ENCODE data around the gene GALNT6.

GALNT6 gene

DNA sequence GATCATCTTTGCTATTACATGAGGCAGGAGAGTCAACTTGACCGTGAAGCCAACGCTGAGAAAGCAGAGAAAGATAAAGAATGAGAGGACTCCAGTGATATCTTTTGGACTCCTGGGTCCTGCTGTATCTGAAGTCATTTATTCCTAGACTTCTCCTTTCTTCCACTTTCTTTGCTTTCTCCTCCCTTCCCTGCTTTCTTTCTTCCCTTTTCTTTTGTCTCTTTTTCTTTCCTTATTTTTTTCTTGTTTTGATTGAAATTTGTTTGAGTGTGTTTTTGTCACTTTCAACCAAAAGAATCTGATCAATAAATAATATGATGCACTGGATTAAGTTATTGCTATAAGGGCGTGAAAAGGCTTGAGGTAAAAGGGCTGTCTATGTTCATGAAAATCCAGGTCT, 13.4 kb upstream of the GALNT6 start:
- no peak for DNase-seq

GRCh38 chr12:51403681-51404136, 12.5 kb upstream of the GALNT6 start:
- DNase-seq: no peak

- DNase-seq: no peak
These were observed 12.0 kb upstream of the GALNT6 start for GRCh38 chr12:51403159-51403558.

- DNase-seq: no peak
These were observed 10.7 kb upstream of the GALNT6 start for GRCh38 chr12:51401900-51402299.

- no peak for DNase-seq
These were observed 10.3 kb upstream of the GALNT6 start for GRCh38 chr12:51401486-51401885.

DNA sequence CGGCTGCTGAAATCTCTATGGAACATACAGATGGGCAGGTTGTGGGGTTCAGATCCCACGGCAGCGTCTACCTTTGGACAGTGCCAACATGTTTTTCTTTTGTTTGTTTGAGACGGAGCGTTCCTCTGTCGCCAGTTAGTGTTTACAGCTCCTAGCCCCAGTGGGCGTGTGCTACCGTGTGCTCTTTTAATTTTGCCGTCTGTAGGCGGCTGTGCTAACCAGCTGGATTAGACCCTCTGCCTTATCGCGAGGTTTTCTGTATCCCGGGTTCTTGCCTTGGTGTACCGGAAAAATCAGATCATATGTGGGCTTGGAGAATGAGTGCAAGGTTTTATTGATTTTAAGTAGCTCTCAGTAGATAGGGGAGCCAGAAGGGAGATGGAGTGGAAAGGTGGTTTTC, 9.8 kb upstream of the GALNT6 start:
- no peak for DNase-seq

DNA sequence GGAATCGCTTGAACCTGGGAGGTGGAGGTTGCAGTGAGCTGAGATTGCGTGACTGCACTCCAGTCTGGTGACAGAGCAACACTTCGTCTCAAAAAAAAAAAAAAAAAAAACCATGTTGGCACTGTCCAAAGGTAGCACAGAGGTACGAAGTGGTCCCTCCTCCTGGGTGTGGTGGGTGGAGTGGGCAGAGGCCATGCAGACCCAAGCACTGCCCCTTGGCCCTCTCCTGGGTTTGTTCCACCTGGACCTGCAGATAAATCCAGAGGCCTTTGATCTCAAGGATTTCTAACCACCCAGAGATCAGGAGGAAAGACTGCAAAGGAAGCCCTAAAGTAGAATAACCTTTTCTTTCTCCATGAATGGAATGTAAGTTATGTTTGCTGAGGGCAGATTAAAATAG, 8.7 kb upstream of the GALNT6 start:
- DNase-seq: no peak

DNA sequence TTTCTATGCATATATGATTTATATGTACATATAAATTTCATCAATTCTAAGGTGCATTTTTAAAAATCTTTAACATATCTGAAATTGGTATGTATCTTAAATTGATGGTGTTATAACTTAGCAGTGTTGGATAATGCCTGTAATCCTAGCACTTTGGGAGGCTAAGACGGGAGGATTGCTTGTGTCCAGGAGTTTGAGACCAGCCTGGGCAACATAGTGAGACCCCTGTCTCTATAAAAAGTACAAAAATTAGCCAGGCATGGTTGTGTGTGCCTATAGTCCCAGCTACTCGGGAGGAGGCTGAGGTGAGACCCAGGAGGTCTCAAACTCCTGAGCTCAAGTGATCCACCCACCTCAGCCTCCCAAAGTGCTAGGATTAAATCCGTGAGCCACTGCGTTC, 6.5 kb upstream of the GALNT6 start:
- DNase-seq: no peak

- no peak for DNase-seq
These were observed 4.4 kb upstream of the GALNT6 start for GRCh38 chr12:51395283-51396230.

DNA sequence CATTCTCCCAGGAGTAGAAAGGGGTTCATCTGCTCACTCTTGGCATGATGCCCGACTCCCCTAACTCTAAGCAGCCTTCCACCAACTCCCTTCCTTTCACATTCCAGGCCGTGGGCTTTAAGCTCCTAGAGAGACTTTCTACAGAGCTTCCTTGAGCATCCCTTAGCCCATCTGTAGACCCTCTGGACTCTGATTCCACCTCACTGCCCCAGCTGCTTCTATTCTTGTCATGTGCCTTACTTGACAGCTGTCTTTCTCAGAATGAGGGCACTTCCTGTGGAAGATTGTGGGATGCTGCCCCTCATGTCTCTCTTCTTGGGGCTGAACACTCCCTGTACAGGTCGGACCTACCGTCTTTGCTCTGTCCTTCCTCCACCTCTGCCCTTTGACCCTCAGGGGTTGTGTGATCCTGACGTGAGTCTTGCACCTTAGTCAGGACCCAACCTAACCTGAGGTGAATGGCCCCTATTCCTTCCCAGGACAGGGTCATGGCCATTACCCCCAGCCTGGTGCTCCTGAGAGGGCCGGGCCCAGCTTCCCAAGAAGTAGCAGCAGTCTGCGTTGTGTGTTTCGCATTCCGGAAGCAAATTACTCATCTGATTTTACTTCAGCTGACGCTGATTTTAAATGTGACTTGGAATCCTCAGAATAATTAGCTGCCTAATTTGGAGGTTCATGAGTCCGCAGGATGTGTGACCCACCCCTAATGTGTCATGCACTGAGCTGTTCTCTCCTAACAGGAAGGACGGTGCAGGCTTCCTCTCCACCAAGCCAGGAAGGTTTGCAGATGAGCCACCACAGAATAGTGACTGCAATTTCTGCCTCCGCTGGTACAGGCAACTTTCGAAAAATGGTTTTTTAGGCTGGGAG, 2.7 kb upstream of the GALNT6 start:
- DNase-seq: no peak

- no peak for DNase-seq
These were observed 1.5 kb upstream of the GALNT6 start for GRCh38 chr12:51392556-51393237.

DNA sequence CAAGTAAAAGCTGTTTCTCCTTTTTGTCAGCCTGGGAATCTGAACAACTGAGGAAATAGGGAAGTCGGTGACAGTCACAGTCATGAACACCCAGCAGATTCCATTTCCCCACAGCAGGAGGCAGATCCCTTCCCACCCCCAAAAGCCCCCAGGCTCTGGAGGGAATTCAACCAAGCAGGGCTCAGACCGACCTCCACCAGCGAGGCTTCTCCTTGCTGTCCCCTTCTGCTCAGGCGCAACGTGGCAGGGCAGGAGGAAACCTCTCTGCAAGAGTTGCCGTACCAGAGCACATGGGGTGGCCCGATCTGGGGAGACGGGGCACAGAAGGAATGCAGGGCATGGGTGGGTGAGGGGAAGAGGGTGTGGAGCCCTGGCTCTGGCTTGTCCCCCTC, 319 bp downstream of the GALNT6 start:
- no peak for DNase-seq

- DNase-seq: no peak
These were observed 749 bp downstream of the GALNT6 start for GRCh38 chr12:51390457-51390856.

DNA sequence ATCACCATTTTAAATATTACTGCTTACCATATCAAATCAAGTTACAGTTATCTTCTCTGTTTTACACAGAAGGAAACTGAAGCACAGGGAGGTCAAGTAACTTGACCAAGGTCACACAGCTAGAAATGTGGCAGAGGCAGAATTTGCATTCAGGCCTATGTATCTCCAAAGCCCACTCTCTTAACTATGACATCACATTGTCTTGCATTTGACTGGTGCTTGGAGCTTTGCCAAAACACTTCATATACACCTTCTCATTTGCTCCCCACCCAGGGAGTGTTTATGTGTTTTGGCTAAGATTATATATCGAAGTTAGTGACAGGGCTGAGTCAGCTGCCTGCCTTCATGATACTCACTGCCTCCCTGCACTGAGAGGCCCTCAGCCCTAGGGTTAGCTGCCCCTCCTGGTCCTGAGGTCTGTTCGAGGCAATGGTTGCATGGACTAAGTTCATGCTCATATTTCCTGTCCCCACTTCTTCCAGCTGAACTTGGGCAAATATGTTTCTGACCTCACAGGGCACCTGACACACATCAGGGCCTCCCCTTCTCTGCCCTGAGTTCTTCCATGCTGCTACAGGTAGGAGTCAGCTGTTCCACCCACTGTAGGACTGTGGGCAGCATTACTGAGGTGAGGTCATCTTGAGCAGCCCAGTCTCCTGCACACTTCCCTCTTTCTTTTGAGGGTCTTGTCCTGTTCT, 1.8 kb downstream of the GALNT6 start:
- no peak for DNase-seq

DNA sequence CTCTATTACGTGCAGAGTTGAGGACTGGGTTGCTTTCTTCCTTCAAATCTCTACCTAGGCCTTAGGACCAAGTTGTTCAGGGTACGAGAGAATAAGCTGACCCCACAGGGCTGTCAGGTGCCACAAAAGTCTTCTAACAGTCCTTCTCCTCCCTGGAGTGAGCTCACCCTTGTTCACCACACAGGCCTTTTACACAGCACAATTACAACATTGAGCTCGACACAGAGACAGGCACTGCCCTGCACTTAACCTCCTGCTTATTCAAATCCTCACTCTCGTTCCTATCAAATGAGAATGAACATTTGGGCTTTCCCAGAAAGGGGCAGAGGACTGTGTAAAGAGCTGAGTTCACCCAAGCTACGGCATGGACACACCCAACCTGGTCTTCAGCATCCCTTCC, 2.4 kb downstream of the GALNT6 start:
- DNase-seq: no peak

GRCh38 chr12:51388069-51388799, 3.0 kb downstream of the GALNT6 start:
- DNase-seq: no peak

- DNase-seq: no peak
These were observed 4.9 kb downstream of the GALNT6 start for GRCh38 chr12:51386351-51386750.

DNA sequence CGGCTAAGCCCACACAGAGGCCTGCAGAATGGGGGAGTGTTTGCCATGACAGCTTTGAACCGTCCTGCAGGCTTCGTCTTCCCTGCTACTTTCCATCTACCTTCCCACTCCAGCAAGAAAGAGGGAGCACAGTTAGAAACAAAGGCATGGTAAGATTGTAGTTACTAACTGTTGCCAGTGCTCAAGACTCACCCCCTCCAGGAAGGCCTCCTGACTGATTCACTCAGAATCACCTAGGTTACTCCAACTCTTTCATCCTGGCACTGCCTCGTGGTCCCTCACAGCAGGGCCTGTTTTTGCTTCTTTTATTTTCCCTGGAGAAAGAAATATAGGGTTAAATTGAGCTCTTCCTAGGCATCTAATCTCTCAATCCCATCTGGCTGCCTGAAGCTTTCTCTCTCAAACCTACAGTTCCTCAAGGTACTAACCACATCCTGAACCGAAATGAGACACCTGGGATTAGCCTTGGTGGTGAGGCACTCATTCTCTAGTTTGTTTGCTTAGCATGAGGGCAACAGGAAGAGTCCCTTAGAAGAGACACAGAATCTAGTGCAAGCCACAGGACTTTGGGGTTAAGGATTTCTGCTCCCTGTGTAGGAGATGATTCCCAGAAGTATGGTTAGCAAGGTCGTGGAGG, 7.8 kb downstream of the GALNT6 start:
- DNase-seq: no peak

DNA sequence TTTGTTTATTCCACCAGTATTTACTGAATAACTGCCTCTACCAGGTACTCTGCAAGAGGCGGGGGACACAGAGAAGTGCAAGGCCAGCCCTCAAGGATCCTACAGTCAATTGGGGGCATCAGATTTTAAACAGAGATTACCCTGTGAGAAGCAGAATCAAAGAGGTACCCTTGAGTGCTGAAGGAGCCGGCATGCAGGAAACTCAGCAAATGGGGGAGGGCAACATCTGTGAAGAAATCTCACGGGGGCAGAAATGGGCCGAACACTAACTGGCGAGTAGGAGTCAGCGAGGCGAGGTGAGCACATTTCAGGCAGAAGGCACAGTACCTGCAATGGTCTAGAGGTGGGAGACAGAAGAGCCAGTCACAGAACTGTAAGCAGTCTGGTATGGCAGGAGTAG, 9.0 kb downstream of the GALNT6 start:
- DNase-seq: no peak

- DNase-seq: no peak
These were observed 9.8 kb downstream of the GALNT6 start for GRCh38 chr12:51381226-51382079.

All from NCI-H2081 (cell line).